ENCODE measurements around the gene OR10AD1.

Gene OR10AD1

DNA sequence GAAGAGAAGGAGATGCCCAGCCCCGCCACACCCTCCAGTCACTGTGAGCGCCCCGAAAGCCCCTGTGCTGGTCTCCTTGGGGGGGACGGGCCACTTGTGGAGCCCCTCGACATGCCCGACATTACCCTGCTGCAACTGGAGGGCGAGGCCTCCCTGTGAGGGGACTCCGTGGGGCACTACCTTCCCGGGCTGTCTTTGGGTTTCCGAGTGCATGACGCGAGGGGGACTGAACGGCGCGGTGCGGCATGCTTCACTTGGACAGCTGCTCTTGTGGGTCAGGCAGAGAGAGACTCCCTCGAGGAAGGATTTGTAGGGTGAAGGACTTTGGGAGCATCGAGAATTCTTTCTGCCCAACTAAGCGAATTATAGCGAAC lies 18.6 kb downstream of the OR10AD1 start:
- H3K9me3 ChIP-seq (ENCODE audit: control insufficient read depth, insufficient read depth, low read length): no peaks in the 10 kb centered on the region
- H3K4me3 ChIP-seq (ENCODE audit: low read length): no peak overlapping the region
- H3F3A ChIP-seq (ENCODE audit: control insufficient read depth, insufficient read depth): peaks cover 6% of the 10 kb centered on the region; the same call in 1 of the 2 replicates
- H3K4me1 ChIP-seq (ENCODE audit: control insufficient read depth, low read length): peaks cover 25% of the 10 kb centered on the region
- H3K4me2 ChIP-seq (ENCODE audit: low read length): no peak overlapping the region
- no peaks in the 10 kb centered on the region for H3K9me2 ChIP-seq (replicated peaks; ENCODE audit: control insufficient read depth, low read length)
- H3K36me3 ChIP-seq (ENCODE audit: control insufficient read depth, low read length): no peaks in the 10 kb centered on the region
- no peaks in the 10 kb centered on the region for H4K20me1 ChIP-seq (ENCODE audit: control insufficient read depth, insufficient read depth, low read depth, low read length)
- TF ChIP-seq CTCF (IDR thresholded peaks at IDR 0.05; ENCODE audit: low read depth, low read length, poor library complexity, severe bottlenecking) (no peak), EZH2phosphoT487 (IDR thresholded peaks at IDR 0.05; ENCODE audit: borderline replicate concordance, low read length) (no peak)
- no peaks in the 10 kb centered on the region for H3K79me2 ChIP-seq (ENCODE audit: control insufficient read depth, low read length)
- peaks cover 43% of the 10 kb centered on the region for H3K27me3 ChIP-seq (ENCODE audit: control insufficient read depth, low read length)
- no peak overlapping the region for H3K27ac ChIP-seq (ENCODE audit: low read depth, low read length)

- Histone ChIP-seq H3K9me3 (ENCODE audit: control insufficient read depth, insufficient read depth, low read length) (no peaks in the 10 kb centered on the region), H3F3A (ENCODE audit: control insufficient read depth, insufficient read depth) (peaks cover 6% of the 10 kb centered on the region; the same call in 1 of the 2 replicates), H3K27me3 (ENCODE audit: control insufficient read depth, low read length) (peaks cover 48% of the 10 kb centered on the region), H3K27ac (ENCODE audit: low read depth, low read length) (no peak overlapping the region), H3K4me2 (ENCODE audit: low read length) (peak overlapping the region; percentile 91), H3K9me2 (replicated peaks; ENCODE audit: control insufficient read depth, low read length) (no peaks in the 10 kb centered on the region), H4K20me1 (ENCODE audit: control insufficient read depth, insufficient read depth, low read depth, low read length) (no peaks in the 10 kb centered on the region), H3K4me1 (ENCODE audit: control insufficient read depth, low read length) (peaks cover 25% of the 10 kb centered on the region), H3K79me2 (ENCODE audit: control insufficient read depth, low read length) (no peaks in the 10 kb centered on the region), H3K4me3 (ENCODE audit: low read length) (peak overlapping the region; percentile 89), H3K36me3 (ENCODE audit: control insufficient read depth, low read length) (no peaks in the 10 kb centered on the region)
- TF ChIP-seq EZH2phosphoT487 (IDR thresholded peaks at IDR 0.05; ENCODE audit: borderline replicate concordance, low read length) (no peak), CTCF (IDR thresholded peaks at IDR 0.05; ENCODE audit: low read depth, low read length, poor library complexity, severe bottlenecking) (no peak)
Measured at GRCh38 chr12:48183876-48184548, 19.1 kb downstream of the OR10AD1 start.

DNA sequence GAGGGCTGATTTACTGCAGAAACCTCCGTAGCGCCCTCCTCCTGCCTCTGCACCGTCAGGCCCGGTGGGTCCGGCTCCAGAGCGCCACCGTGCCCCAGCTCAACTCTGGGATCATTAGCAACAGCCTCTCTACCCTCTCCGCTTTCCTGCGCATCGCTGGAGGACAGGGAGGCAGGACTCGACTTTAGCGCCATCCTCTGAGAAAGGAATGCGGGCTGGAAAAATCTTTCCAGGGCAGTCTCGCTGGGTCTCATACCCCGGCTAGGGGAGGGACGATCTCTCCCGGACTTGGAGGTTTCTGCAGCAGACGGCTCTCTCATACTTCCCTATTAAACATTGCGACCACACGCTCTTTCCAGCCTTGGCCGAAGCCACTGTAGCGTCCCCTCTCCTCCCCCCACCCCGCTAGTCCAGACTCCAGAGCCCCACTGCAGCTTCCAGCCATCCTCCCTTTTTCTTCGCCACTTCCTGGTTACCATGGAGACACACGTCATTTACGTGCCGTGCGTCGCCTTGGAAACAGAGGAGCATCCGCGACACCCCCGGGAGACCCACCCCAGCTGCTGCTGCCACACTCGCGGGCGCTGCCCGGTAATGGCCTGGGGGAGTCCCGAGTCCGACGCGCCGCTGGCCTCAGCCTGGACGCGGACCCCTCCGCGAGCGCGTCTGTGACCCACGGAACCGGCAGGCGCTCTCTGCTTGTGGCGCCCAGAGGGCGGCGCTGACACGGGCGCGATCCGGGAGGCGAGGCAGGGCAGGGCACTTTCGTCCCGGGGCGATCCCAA lies 19.8 kb downstream of the OR10AD1 start, which contains the start of gene CCDC184:
Gene CCDC184, plus strand, starts transcription at position 554 of the 785 bp plus-strand sequence. CDS start 479 bp downstream, outside the sequence.
- H3K27ac ChIP-seq (ENCODE audit: low read depth, low read length): no peak within 1 kb of the TSS

More for the DNA sequence above, 19.8 kb downstream of the OR10AD1 start, which contains the start of gene CCDC184:
- Histone ChIP-seq H3K9me3 (ENCODE audit: control insufficient read depth, insufficient read depth, low read length) (no peaks in the 10 kb centered on the region), H3K9me2 (replicated peaks; ENCODE audit: control insufficient read depth, low read length) (no peaks in the 10 kb centered on the region), H3K4me3 (ENCODE audit: low read length) (peak within 1 kb of the TSS; percentile 89), H4K20me1 (ENCODE audit: control insufficient read depth, insufficient read depth, low read depth, low read length) (no peaks in the 10 kb centered on the region), H3F3A (ENCODE audit: control insufficient read depth, insufficient read depth) (peaks cover 6% of the 10 kb centered on the region; the same call in 1 of the 2 replicates), H3K79me2 (ENCODE audit: control insufficient read depth, low read length) (no peaks in the 10 kb centered on the region), H3K4me2 (ENCODE audit: low read length) (peak within 1 kb of the TSS; percentile 91), H3K36me3 (ENCODE audit: control insufficient read depth, low read length) (no peaks in the 10 kb centered on the region), H3K4me1 (ENCODE audit: control insufficient read depth, low read length) (peaks cover 25% of the 10 kb centered on the region), H3K27me3 (ENCODE audit: control insufficient read depth, low read length) (peaks cover 54% of the 10 kb centered on the region)
- peak; percentile 70 for TF ChIP-seq CTCF (IDR thresholded peaks at IDR 0.05; ENCODE audit: low read depth, low read length, poor library complexity, severe bottlenecking)
- no peak for TF ChIP-seq EZH2phosphoT487 (IDR thresholded peaks at IDR 0.05; ENCODE audit: borderline replicate concordance, low read length)
